Measurements from ENCODE around the gene BCL10. TPM values are rescaled to one million over a fixed set of nuclear protein-coding genes. Genes with fewer than 3 reads are reported as not detected.

Gene BCL10
- total and polyA plus RNA-seq, 2 of the 8 experiments (the other 6 are each of a cell fraction or from before 2014, with no cell fraction given): 7.4 to 29.6 TPM

GRCh38 chr1:85278853-85279314 is 2.5 kb upstream of the BCL10 start:
- peaks cover 0 to 6% (median 3%) of the 10 kb centered on the region in 4 experiments; a peak in 4 of 7 replicates for H3K4me1 ChIP-seq (replicated peaks in 1 of 4; ENCODE audit: control insufficient read depth in 3 of 4, insufficient read depth in 4 of 4, low read length in 3 of 4)
- H3K36me3 ChIP-seq (ENCODE audit: control insufficient read depth in 2 of 4, insufficient read depth in 4 of 4, low read length in 3 of 4): no peaks in the 10 kb centered on the region
- H3K27ac ChIP-seq (ENCODE audit: low read depth, low read length): no peak overlapping the region
- no peak overlapping the region for H2BK20ac ChIP-seq (ENCODE audit: low read length)
- H3K9ac ChIP-seq (replicated peaks in 1 of 4; ENCODE audit: extremely low read depth in 1 of 4, low read depth in 3 of 4, low read length in 3 of 4): no peak overlapping the region
- H3K79me2 ChIP-seq (ENCODE audit: control insufficient read depth in 1 of 2, insufficient read depth in 2 of 2, low read length in 2 of 2): peaks cover 9 to 21% of the 10 kb centered on the region in 2 experiments
- CTCF ChIA-PET (ENCODE audit: partially characterized antibody): interaction anchor here (1.2 kb wide), 1 partner anchor 29 kb away, joined by 4 read pairs; no protein-coding TSS in a partner anchor
- no peak overlapping the region for H3K4ac ChIP-seq (replicated peaks; ENCODE audit: insufficient read length, low read depth, low read length)
- H2AFZ ChIP-seq (ENCODE audit: low read length): no peak overlapping the region
- no peak overlapping the region for H4K5ac ChIP-seq (ENCODE audit: insufficient read length, low read depth, low read length)
- H3K9me3 ChIP-seq (ENCODE audit: insufficient read depth in 2 of 2, low read depth in 1 of 2, low read length in 1 of 2): no peaks in the 10 kb centered on the region
- no peak overlapping the region for H2BK120ac ChIP-seq (replicated peaks; ENCODE audit: low read depth, low read length)
- H3K27me3 ChIP-seq (replicated peaks in 1 of 4; ENCODE audit: control insufficient read depth in 3 of 4, extremely low read depth in 1 of 4, insufficient read depth in 3 of 4, low read length in 3 of 4): no peaks in the 10 kb centered on the region
- POLR2A ChIA-PET (ENCODE audit: partially characterized antibody): no interaction called here
- no peak overlapping the region for H3K4me2 ChIP-seq (ENCODE audit: insufficient read depth in 1 of 2, low read depth in 2 of 2, low read length in 2 of 2)
- H2BK5ac ChIP-seq (ENCODE audit: low read depth, low read length): no peak overlapping the region
- no peaks in the 10 kb centered on the region for H3K79me1 ChIP-seq (ENCODE audit: low read depth, low read length)
- WGBS, 2 experiments (ENCODE audit: extremely low coverage in 1 of 2, insufficient coverage in 1 of 2, insufficient read length in 1 of 2, insufficient replicate concordance in 2 of 2, low coverage in 1 of 2, low lambda C conversion rate in 2 of 2, missing lambda C conversion rate in 1 of 2): 80% methylated on average over 2 of the region's 2 CpGs; no CpG with 5 or more reads in 1 of the 2 experiments
- H2BK15ac ChIP-seq (ENCODE audit: low read length): no peak overlapping the region
- peaks cover 7% of the 10 kb centered on the region for H3K23me2 ChIP-seq (ENCODE audit: low read depth, low read length)
- DNase-seq (ENCODE audit: low read depth in 1 of 2, low spot score in 2 of 2) (no peak), FAIRE-seq (no peak)
- no peak overlapping the region for H3K23ac ChIP-seq (ENCODE audit: insufficient read length)
- no peak overlapping the region for H4K8ac ChIP-seq (ENCODE audit: extremely low read depth, insufficient read depth, low read length)
- peaks cover 0 to 2% of the 10 kb centered on the region in 2 experiments for H4K20me1 ChIP-seq (replicated peaks in 1 of 2; ENCODE audit: control insufficient read depth in 1 of 2, insufficient read depth in 2 of 2, low read length in 2 of 2)
- H2AK5ac ChIP-seq (ENCODE audit: low read depth, low read length): no peak overlapping the region
- no peak overlapping the region for H3K4me3 ChIP-seq (ENCODE audit: extremely low read depth in 1 of 4, insufficient read depth in 2 of 4, low read depth in 3 of 4, low read length in 4 of 4)
- peak overlapping the region; percentile 35; the same call in 1 of the 2 replicates for H2BK12ac ChIP-seq (ENCODE audit: low read depth, low read length)
- no peak overlapping the region for H3K14ac ChIP-seq (ENCODE audit: insufficient read length)
- TF ChIP-seq CBX5 (IDR thresholded peaks at IDR 0.05; ENCODE audit: low read depth, low read length): no peak
- H3K18ac ChIP-seq (ENCODE audit: extremely low read depth, low read length): no peak overlapping the region
- no peak overlapping the region for H3K56ac ChIP-seq (replicated peaks; ENCODE audit: insufficient read length, low read depth, low read length)
- no peak overlapping the region for H4K91ac ChIP-seq (replicated peaks; ENCODE audit: insufficient read length, low read length)

All from H1 (cell line).